ENCODE results near the gene DISC1. TPM values are rescaled to one million over a fixed set of nuclear protein-coding genes. Genes with fewer than 3 reads are reported as not detected.

DISC1 gene
- total RNA-seq, 1 experiment from 2014 or later: 9.8 TPM

- CTCF ChIA-PET: no interaction called here
- BruUV-seq (replicated peaks): no TSS peak
- TF ChIP-seq, protein P1, sequence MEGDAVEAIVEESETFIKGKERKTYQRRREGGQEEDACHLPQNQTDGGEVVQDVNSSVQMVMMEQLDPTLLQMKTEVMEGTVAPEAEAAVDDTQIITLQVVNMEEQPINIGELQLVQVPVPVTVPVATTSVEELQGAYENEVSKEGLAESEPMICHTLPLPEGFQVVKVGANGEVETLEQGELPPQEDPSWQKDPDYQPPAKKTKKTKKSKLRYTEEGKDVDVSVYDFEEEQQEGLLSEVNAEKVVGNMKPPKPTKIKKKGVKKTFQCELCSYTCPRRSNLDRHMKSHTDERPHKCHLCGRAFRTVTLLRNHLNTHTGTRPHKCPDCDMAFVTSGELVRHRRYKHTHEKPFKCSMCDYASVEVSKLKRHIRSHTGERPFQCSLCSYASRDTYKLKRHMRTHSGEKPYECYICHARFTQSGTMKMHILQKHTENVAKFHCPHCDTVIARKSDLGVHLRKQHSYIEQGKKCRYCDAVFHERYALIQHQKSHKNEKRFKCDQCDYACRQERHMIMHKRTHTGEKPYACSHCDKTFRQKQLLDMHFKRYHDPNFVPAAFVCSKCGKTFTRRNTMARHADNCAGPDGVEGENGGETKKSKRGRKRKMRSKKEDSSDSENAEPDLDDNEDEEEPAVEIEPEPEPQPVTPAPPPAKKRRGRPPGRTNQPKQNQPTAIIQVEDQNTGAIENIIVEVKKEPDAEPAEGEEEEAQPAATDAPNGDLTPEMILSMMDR (IDR thresholded peaks at IDR 0.05; ENCODE audit: unreplicated experiment): no peak
- Mint-ChIP-seq H3K9me3 (ENCODE audit: low read depth, unreplicated experiment) (peaks cover 8% of the 10 kb centered on the region), H3K36me3 (ENCODE audit: insufficient read depth, unreplicated experiment) (no peaks in the 10 kb centered on the region), H3K4me3 (ENCODE audit: low read depth, unreplicated experiment) (no peak overlapping the region), H3K4me1 (ENCODE audit: low read depth, unreplicated experiment) (no peaks in the 10 kb centered on the region), H3K27ac (ENCODE audit: unreplicated experiment) (no peak overlapping the region), H3K27me3 (ENCODE audit: unreplicated experiment) (no peaks in the 10 kb centered on the region)
- intact Hi-C loops (cut with micrococcal nuclease; ENCODE audit: unreplicated experiment): no loop called here
- no peak for DNase-seq
Measured at GRCh38 chr1:232047473-232047872, 420.9 kb downstream of the DISC1 start.

DNA sequence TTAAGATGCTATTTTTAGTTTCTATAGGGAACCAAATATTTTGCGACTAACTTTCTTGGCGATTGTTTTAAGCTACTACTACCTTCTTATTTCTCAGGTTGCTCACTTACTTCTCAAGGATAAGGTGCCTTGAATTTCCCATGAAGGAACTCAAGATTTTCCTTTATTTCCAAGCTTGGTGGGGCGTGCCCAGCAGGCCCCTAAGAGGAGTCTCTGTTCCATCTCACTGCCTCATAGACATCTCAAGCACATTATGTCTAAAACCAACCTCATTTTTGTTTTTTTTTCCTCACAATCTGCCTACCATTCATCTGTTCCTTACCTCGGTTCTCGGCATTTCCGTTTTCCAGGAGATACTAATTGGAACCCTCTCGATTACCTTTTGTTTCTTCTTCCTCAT is 421.9 kb downstream of the DISC1 start:
- H3K27me3 Mint-ChIP-seq (ENCODE audit: unreplicated experiment): no peaks in the 10 kb centered on the region

DNA sequence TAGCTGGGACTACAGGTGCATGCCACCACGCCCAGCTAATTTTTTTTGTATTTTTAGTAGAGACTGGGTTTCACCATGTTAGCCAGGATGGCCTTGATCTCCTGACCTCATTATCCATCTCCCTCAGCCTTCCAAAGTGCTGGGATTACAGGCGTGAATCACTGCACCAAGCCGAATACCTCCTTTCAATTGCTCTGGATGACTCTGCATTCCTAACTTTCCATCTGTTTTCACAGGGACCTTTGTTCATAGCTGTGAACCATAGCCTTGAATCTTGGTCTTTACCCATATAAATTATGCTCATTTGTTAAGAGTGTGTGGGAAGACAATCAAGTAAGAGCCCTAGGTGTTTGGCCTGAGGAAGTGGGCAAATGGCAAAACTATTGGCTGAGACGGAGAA is 422.7 kb downstream of the DISC1 start:
- BruUV-seq (replicated peaks): no TSS peak
- intact Hi-C loops (cut with micrococcal nuclease; ENCODE audit: unreplicated experiment): no loop called here

More for the DNA sequence above, 421.9 kb downstream of the DISC1 start:
- H3K36me3 Mint-ChIP-seq (ENCODE audit: insufficient read depth, unreplicated experiment): no peaks in the 10 kb centered on the region
- no peak for DNase-seq
- H3K4me1 Mint-ChIP-seq (ENCODE audit: low read depth, unreplicated experiment): no peaks in the 10 kb centered on the region
- H3K27ac Mint-ChIP-seq (ENCODE audit: unreplicated experiment): no peak overlapping the region
- CTCF ChIA-PET: no interaction called here
- no peak overlapping the region for H3K4me3 Mint-ChIP-seq (ENCODE audit: low read depth, unreplicated experiment)
- intact Hi-C loops (cut with micrococcal nuclease; ENCODE audit: unreplicated experiment): no loop called here
- peaks cover 8% of the 10 kb centered on the region for H3K9me3 Mint-ChIP-seq (ENCODE audit: low read depth, unreplicated experiment)
- no TSS peak for BruUV-seq (replicated peaks)
- TF ChIP-seq, protein P1 (IDR thresholded peaks at IDR 0.05; ENCODE audit: unreplicated experiment): no peak

DNA sequence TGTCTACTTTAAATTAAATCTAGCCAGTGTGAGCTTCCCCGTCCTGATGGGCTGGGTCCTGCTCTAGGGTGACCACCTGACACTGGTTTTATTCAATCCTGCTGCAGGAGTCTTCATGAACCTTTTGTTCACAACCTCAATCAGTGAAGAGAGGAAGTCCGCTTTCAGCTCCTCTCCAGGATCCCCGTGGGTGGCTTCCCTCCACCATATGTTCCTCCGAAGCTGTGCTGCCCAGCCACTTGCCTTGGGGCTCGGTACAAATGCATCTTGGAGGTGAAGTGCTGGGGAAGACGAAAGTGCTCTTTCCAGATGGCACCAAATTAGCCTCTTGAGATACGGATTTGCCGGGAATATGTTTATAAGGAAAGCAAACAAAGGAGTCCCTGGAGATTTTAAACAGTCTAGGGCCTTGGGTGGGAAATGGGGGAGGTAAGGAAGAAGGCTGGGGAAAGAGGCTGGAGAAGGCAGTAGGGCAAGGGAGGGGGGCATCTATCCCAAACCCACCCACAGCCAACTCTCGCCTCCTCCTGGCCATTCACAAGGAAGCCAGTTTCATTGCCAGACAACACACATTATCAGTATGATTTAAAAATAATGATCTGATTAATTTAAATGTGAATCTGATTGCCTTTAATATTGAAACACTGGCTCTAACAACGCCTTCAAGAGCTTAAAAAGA is 430.8 kb downstream of the DISC1 start:
- TF ChIP-seq, protein P1 (IDR thresholded peaks at IDR 0.05; ENCODE audit: unreplicated experiment): no peak
- BruUV-seq (replicated peaks): no TSS peak
- intact Hi-C loops (cut with micrococcal nuclease; ENCODE audit: unreplicated experiment): no loop called here
- Mint-ChIP-seq H3K36me3 (ENCODE audit: insufficient read depth, unreplicated experiment) (no peaks in the 10 kb centered on the region), H3K4me1 (ENCODE audit: low read depth, unreplicated experiment) (no peaks in the 10 kb centered on the region), H3K27me3 (ENCODE audit: unreplicated experiment) (no peaks in the 10 kb centered on the region), H3K9me3 (ENCODE audit: low read depth, unreplicated experiment) (peaks cover 2% of the 10 kb centered on the region), H3K27ac (ENCODE audit: unreplicated experiment) (no peak overlapping the region), H3K4me3 (ENCODE audit: low read depth, unreplicated experiment) (no peak overlapping the region)
- DNase-seq: no peak
- CTCF ChIA-PET: no interaction called here

More for the DNA sequence above, 422.7 kb downstream of the DISC1 start:
- Mint-ChIP-seq H3K27ac (ENCODE audit: unreplicated experiment) (no peak overlapping the region), H3K4me1 (ENCODE audit: low read depth, unreplicated experiment) (no peaks in the 10 kb centered on the region), H3K36me3 (ENCODE audit: insufficient read depth, unreplicated experiment) (no peaks in the 10 kb centered on the region), H3K27me3 (ENCODE audit: unreplicated experiment) (no peaks in the 10 kb centered on the region), H3K9me3 (ENCODE audit: low read depth, unreplicated experiment) (peaks cover 8% of the 10 kb centered on the region), H3K4me3 (ENCODE audit: low read depth, unreplicated experiment) (no peak overlapping the region)
- TF ChIP-seq, protein P1 (IDR thresholded peaks at IDR 0.05; ENCODE audit: unreplicated experiment): no peak
- CTCF ChIA-PET: no interaction called here
- no peak for DNase-seq

All from Calu3 (cell line).